Neuronal stem cell (in vitro differentiated cells): ENCODE results near the gene PICK1.
"Not testable (repeated sequence)": the region's sequence is repeated elsewhere in the genome, so short reads cannot be mapped to it uniquely, and the experiment has no call there.

Experiments used
- DNase-seq: peaks from one replicate; pipeline ENCODE4 v3.0.0-alpha.2; 2013; ENCODE audit warnings: low spot score
- H2AFZ ChIP-seq: one replicate; pipeline ENCODE4 v1.6.1; 2013; ENCODE audit warnings: mild to moderate bottlenecking, low read length, inconsistent platforms
- H2AK5ac ChIP-seq: 2 replicates; pipeline ENCODE4 v1.6.1; 2013; ENCODE audit warnings: low read depth, mild to moderate bottlenecking, inconsistent platforms, low read length, moderate library complexity, mixed read lengths
- H2BK120ac ChIP-seq: 2 replicates; pipeline ENCODE4 v1.6.1; 2013; ENCODE audit warnings: low read depth, mild to moderate bottlenecking, inconsistent platforms, low read length, moderate library complexity, mixed read lengths
- H2BK12ac ChIP-seq: one replicate; pipeline ENCODE4 v1.6.1; 2013; ENCODE audit warnings: low read length, inconsistent platforms
- H2BK15ac ChIP-seq: 2 replicates; pipeline ENCODE4 v1.6.1; 2013; ENCODE audit warnings: mild to moderate bottlenecking, low read length, inconsistent platforms, mixed read lengths
- H2BK5ac ChIP-seq: one replicate; pipeline ENCODE4 v1.6.1; 2013; ENCODE audit warnings: inconsistent platforms, mild to moderate bottlenecking, low read length, moderate library complexity
- H3K14ac ChIP-seq: one replicate; pipeline ENCODE4 v1.6.1; 2013; ENCODE audit warnings: low read length, inconsistent platforms
- H3K18ac ChIP-seq: 2 replicates; pipeline ENCODE4 v1.6.1; 2013; ENCODE audit warnings: low read length, inconsistent platforms
- H3K23ac ChIP-seq: 2 replicates; pipeline ENCODE4 v1.6.1; 2013; ENCODE audit warnings: low read depth, mild to moderate bottlenecking, mixed read lengths, low read length, inconsistent platforms; ENCODE audit not compliant: poor library complexity
- H3K27ac ChIP-seq: replicated peaks from 3 replicates; pipeline ENCODE4 v1.5.1; 2013; ENCODE audit warnings: low read length, inconsistent platforms
- H3K27me3 ChIP-seq, 3 experiments: 2 replicates each; pipeline ENCODE4 v1.6.1; 2013; ENCODE audit warnings: low read length in 3 of 3, mild to moderate bottlenecking in 2 of 3, inconsistent platforms in 1 of 3, low read depth in 1 of 3, mixed read lengths in 1 of 3, moderate library complexity in 1 of 3; ENCODE audit not compliant: control insufficient read depth in 3 of 3, insufficient read depth in 3 of 3
- H3K36me3 ChIP-seq, 2 donors: replicated peaks in 1 of 2; 2 replicates each; pipeline ENCODE4 v1.6.1; 2013; ENCODE audit warnings: low read length in 2 of 2; ENCODE audit not compliant: control insufficient read depth in 2 of 2, insufficient read depth in 2 of 2
- H3K4ac ChIP-seq: 2 replicates; pipeline ENCODE4 v1.6.1; 2013; ENCODE audit warnings: inconsistent platforms, mild to moderate bottlenecking, low read length, moderate library complexity
- H3K4me1 ChIP-seq, 2 donors: 1 replicate in 1 of 2; 2 replicates in 1 of 2; pipeline ENCODE4 v1.6.1; 2013; ENCODE audit warnings: low read length in 2 of 2, low read depth in 1 of 2; ENCODE audit not compliant: control insufficient read depth in 2 of 2, insufficient read depth in 1 of 2
- H3K4me2 ChIP-seq: one replicate; pipeline ENCODE4 v1.6.1; 2013; ENCODE audit warnings: mild to moderate bottlenecking, low read length, inconsistent platforms; ENCODE audit not compliant: insufficient read depth, poor library complexity, severe bottlenecking
- H3K4me3 ChIP-seq, 2 donors: 2 replicates each; pipeline ENCODE4 v1.5.1; 2013; ENCODE audit warnings: low read length in 2 of 2, mild to moderate bottlenecking in 2 of 2, inconsistent platforms in 1 of 2, moderate library complexity in 1 of 2
- H3K79me1 ChIP-seq: one replicate; pipeline ENCODE4 v1.6.1; 2013; ENCODE audit warnings: low read depth, mild to moderate bottlenecking, inconsistent platforms, low read length, moderate library complexity
- H3K9ac ChIP-seq: one replicate; pipeline ENCODE4 v1.6.1; 2013; ENCODE audit warnings: mild to moderate bottlenecking, low read depth, low read length, inconsistent platforms; ENCODE audit not compliant: poor library complexity
- H3K9me3 ChIP-seq, 2 donors: replicated peaks in 1 of 2; 2 replicates each; pipeline versions ENCODE3 to v1.6.1; 2013; ENCODE audit warnings: low read length in 2 of 2, mild to moderate bottlenecking in 2 of 2, inconsistent platforms in 1 of 2, low read depth in 1 of 2, mixed read lengths in 1 of 2, moderate library complexity in 1 of 2; ENCODE audit not compliant: control insufficient read depth in 2 of 2, insufficient read depth in 1 of 2
- H4K8ac ChIP-seq: one replicate; pipeline ENCODE4 v1.6.1; 2013; ENCODE audit warnings: low read depth, mild to moderate bottlenecking, inconsistent platforms, low read length, moderate library complexity
- H4K91ac ChIP-seq: one replicate; pipeline ENCODE4 v1.6.1; 2013; ENCODE audit warnings: low read length, low read depth, mild to moderate bottlenecking, inconsistent platforms; ENCODE audit not compliant: poor library complexity
- WGBS, 2 donors: extraction: QIAGEN DNeasy Blood & Tissue Kit; methylation state at CpG; one replicate each; pipeline ENCODE4 v1.1.7; 2013; ENCODE audit warnings: missing lambda C conversion rate in 2 of 2, mixed read lengths in 1 of 2; ENCODE audit not compliant: insufficient read length in 2 of 2, insufficient replicate concordance in 1 of 2; ENCODE audit errors: extremely low coverage in 2 of 2; 5-methylcytosine and 5-hydroxymethylcytosine counted together

The PICK1 gene

DNA sequence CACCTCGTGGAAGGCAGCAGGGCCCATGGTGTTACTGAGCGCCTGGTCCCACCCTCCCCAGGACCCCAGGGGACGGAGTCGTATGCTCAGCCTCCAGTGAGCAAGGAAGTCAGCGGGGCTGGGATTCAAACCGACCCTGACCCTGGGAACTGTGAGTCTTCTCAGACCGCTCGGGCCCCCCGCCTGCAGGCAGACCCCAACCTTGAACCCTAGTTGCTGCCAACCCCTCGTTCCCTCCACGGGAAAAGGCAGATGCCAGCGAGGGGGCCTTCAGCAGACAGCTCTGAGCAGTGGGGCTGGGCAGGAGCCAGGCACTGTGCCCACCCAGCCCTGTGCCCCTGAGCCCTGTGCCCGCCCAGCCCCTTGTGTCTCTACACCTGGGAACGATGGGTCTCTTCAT, 20.4 kb downstream of the PICK1 start:
- DNase-seq, result no peak
- no peak overlapping the region for H4K91ac ChIP-seq
- H2BK15ac ChIP-seq, result no peak overlapping the region
- H3K27ac ChIP-seq, result no peak overlapping the region
- H3K9ac ChIP-seq, result no peak overlapping the region
- H2BK120ac ChIP-seq, result no peak overlapping the region
- H3K4me3 ChIP-seq, result no peak overlapping the region
- WGBS, 2 donors, result no CpG with 5 or more reads among the region's 14 CpGs
- H4K8ac ChIP-seq, result no peak overlapping the region
- no peaks in the 10 kb centered on the region for H3K9me3 ChIP-seq
- no peak overlapping the region for H3K18ac ChIP-seq
- no peak overlapping the region for H2BK5ac ChIP-seq
- H3K23ac ChIP-seq, result peak overlapping the region; percentile 55
- H3K4ac ChIP-seq, result no peak overlapping the region
- H2AFZ ChIP-seq, result no peak overlapping the region
- H3K14ac ChIP-seq, result no peak overlapping the region
- H3K4me1 ChIP-seq, result peaks cover 14% of the 10 kb centered on the region in 2 donors
- H3K27me3 ChIP-seq, result peaks cover 0 to 26% (median 7%) of the 10 kb centered on the region in 3 experiments
- peak overlapping the region; percentile 75 for H2AK5ac ChIP-seq
- H2BK12ac ChIP-seq, result peak overlapping the region; percentile 22
- H3K79me1 ChIP-seq, result peaks cover 2% of the 10 kb centered on the region
- no peak overlapping the region for H3K4me2 ChIP-seq
- H3K36me3 ChIP-seq, result peaks cover 8 to 16% of the 10 kb centered on the region in 2 donors

DNA sequence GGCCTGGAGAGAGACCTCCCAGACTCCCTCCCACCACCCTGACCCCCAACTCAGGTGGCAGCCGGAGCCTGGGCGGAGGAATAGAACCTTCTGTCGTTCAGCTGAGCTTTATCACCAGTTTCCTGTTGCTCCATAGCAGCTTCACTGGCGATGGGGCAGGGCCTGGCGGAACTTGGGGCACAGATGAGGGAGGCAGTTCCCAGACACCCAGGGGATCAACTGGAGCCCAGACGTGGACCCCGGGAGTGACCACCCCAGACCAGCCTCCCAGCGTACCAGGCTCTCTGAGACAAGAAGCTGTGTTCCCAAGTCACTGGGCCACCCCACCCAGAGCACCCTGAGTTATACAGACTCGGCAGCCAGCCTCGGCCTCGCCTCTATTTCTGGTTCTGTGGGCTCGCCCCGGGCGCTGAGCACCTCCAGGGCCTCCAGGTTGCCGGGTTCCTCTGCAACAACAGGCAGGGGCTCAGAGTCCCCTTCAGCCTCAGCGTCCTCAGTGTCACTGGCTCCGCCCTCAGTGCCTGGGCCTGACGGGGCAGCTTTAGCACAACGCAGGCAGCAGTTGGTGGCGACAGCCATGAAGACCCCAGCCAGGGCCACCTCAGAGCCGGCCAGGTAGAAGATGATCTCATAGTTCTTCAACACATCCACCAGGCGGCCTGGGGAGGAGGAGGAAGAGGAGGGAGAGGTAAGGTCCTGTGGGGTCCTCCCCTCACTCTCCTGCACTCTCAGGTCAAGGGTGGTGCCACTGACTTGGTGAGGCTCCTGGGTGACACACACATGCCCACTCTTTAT, 21.0 kb downstream of the PICK1 start:
- no peak overlapping the region for H2BK120ac ChIP-seq
- H2BK12ac ChIP-seq, result no peak overlapping the region
- H3K4me2 ChIP-seq, result no peak overlapping the region
- no peak overlapping the region for H3K4me3 ChIP-seq
- H3K18ac ChIP-seq, result peak overlapping the region; percentile 71
- DNase-seq, result no peak
- no peak overlapping the region for H2AFZ ChIP-seq
- no CpG with 5 or more reads among the region's 22 CpGs for WGBS, 2 donors
- H3K14ac ChIP-seq, result no peak overlapping the region
- H4K91ac ChIP-seq, result no peak overlapping the region
- peaks cover 0 to 29% (median 7%) of the 10 kb centered on the region in 3 experiments for H3K27me3 ChIP-seq
- no peak overlapping the region for H4K8ac ChIP-seq
- peaks cover 4% of the 10 kb centered on the region for H3K79me1 ChIP-seq
- H3K27ac ChIP-seq, result no peak overlapping the region
- no peak overlapping the region for H2BK5ac ChIP-seq
- peak overlapping the region; percentile 93 for H3K23ac ChIP-seq
- peaks cover 5 to 9% of the 10 kb centered on the region in 2 donors for H3K36me3 ChIP-seq
- H3K4me1 ChIP-seq, result peaks cover 14 to 19% of the 10 kb centered on the region in 2 donors
- H3K9ac ChIP-seq, result no peak overlapping the region
- no peaks in the 10 kb centered on the region for H3K9me3 ChIP-seq
- peak overlapping the region; percentile 75 for H2AK5ac ChIP-seq
- no peak overlapping the region for H3K4ac ChIP-seq
- H2BK15ac ChIP-seq, result peak overlapping the region; percentile 78

DNA sequence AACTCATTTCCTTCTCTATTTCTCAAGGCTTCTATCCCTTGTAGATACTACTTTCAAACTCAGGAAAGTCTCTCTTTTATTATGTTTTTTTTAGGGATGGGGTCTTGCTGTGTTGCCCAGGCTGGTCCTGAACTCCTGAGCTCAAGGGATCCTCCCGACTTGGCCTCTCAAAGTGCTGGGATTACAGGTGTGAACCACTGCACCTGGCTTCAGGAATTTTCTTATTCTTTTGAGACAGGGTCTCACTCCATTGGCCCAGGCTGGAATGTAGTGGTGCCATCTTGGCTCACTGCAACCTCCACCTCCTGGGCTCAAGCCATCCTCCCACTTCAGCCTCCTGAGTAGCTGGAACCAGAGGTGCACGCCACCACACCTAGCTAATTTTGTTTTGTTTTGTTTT, 22.0 kb downstream of the PICK1 start:
- H3K4me3 ChIP-seq, DNase-seq, H2BK15ac ChIP-seq, H2BK5ac ChIP-seq, H3K14ac ChIP-seq, H3K79me1 ChIP-seq, H3K9me3 ChIP-seq, H3K4ac ChIP-seq, H3K36me3 ChIP-seq, H4K8ac ChIP-seq, H3K4me2 ChIP-seq, H2AFZ ChIP-seq, H3K27ac ChIP-seq, H3K23ac ChIP-seq, H2BK120ac ChIP-seq, H3K18ac ChIP-seq, H2BK12ac ChIP-seq, H3K9ac ChIP-seq, H4K91ac ChIP-seq: not testable (repeated sequence)
- Histone ChIP-seq H3K4me1 (peaks cover 19 to 28% of the 10 kb centered on the region in 2 donors), H3K27me3 (peaks cover 0 to 29% (median 7%) of the 10 kb centered on the region in 3 experiments), H2AK5ac (peak overlapping the region; percentile 82)
- WGBS, 2 donors, result no CpG with 5 or more reads among the region's 2 CpGs

DNA sequence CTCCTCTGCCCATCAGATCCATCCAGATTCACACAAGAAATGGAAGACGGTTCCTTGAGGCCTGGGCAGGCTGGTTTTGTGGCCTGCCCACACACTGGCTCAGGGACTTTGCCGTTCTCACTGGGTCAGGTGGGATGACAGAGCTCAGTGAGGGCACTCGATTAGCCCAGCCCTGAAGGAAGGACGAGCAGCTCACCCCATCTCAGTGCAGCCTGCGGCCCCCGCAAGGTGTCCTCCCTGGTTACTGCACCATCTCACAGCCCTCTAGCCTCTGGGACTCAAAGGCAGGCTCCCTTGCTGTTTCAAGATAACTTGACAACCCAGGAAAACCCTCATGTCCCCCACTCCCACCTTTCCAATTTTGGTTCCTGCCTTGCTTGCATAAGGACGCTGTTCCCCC, 22.6 kb downstream of the PICK1 start:
- peaks cover 0 to 1% of the 10 kb centered on the region in 2 donors for H3K36me3 ChIP-seq
- peaks cover 23 to 31% of the 10 kb centered on the region in 2 donors for H3K4me1 ChIP-seq
- peak overlapping the region; percentile 44 for H3K18ac ChIP-seq
- peak overlapping the region; percentile 27 for H2BK15ac ChIP-seq
- peaks cover 4% of the 10 kb centered on the region for H3K79me1 ChIP-seq
- no peak overlapping the region for H3K4me3 ChIP-seq
- H4K8ac ChIP-seq, result no peak overlapping the region
- WGBS, 2 donors, result no CpG with 5 or more reads among the region's 7 CpGs
- H2AFZ ChIP-seq, result no peak overlapping the region
- H3K4me2 ChIP-seq, result no peak overlapping the region
- H3K9ac ChIP-seq, result no peak overlapping the region
- peaks cover 0 to 29% (median 7%) of the 10 kb centered on the region in 3 experiments for H3K27me3 ChIP-seq
- H3K23ac ChIP-seq, result no peak overlapping the region
- no peak overlapping the region for H3K4ac ChIP-seq
- H2BK120ac ChIP-seq, result no peak overlapping the region
- DNase-seq, result no peak
- H3K9me3 ChIP-seq, result no peaks in the 10 kb centered on the region
- H3K14ac ChIP-seq, result no peak overlapping the region
- H2BK5ac ChIP-seq, result no peak overlapping the region
- H2AK5ac ChIP-seq, result peak overlapping the region; percentile 82
- H3K27ac ChIP-seq, result no peak overlapping the region
- H2BK12ac ChIP-seq, result no peak overlapping the region
- H4K91ac ChIP-seq, result no peak overlapping the region
